Fibroblast of pulmonary artery (primary cell): ENCODE measurements around the gene MAP2K1.

Experiments used
- DNase-seq: peaks from one replicate; pipeline ENCODE4 v3.0.0-alpha.2; 2010; ENCODE audit warnings: low read depth
- H3K4me3 ChIP-seq: replicated peaks from 2 replicates; pipeline ENCODE4 v1.5.1; 2011; ENCODE audit warnings: low read depth, mild to moderate bottlenecking, control low read depth, low read length, moderate library complexity
- CTCF ChIP-seq: IDR thresholded peaks from 2 replicates; pipeline ENCODE4 v1.5.1; 2011; ENCODE audit warnings: mild to moderate bottlenecking, control low read depth, low read length, inconsistent platforms; ENCODE audit errors: missing control alignments

The MAP2K1 gene

GRCh38 chr15:66399276-66399675 is 12.6 kb downstream of the MAP2K1 start:
- TF ChIP-seq CTCF, result no peak
- H3K4me3 ChIP-seq, result no peak overlapping the region
- no peak for DNase-seq

GRCh38 chr15:66400351-66400774 is 13.7 kb downstream of the MAP2K1 start:
- H3K4me3 ChIP-seq, result no peak overlapping the region
- TF ChIP-seq CTCF, result no peak
- no peak for DNase-seq

- DNase-seq, result no peak
- H3K4me3 ChIP-seq, result no peak overlapping the region
- TF ChIP-seq CTCF, result no peak
These were observed 14.7 kb downstream of the MAP2K1 start for GRCh38 chr15:66401130-66402021.

GRCh38 chr15:66402761-66403284 is 16.1 kb downstream of the MAP2K1 start:
- H3K4me3 ChIP-seq, result no peak overlapping the region
- TF ChIP-seq CTCF, result no peak
- DNase-seq, result no peak

GRCh38 chr15:66403323-66403722 is 16.6 kb downstream of the MAP2K1 start:
- no peak for DNase-seq
- no peak for TF ChIP-seq CTCF
- H3K4me3 ChIP-seq, result no peak overlapping the region

GRCh38 chr15:66404122-66404521 is 17.4 kb downstream of the MAP2K1 start:
- no peak overlapping the region for H3K4me3 ChIP-seq
- DNase-seq, result no peak
- TF ChIP-seq CTCF, result no peak
